GM18508 (cell line): ENCODE results near the gene WIPF3.

Source experiments
- ATAC-seq: cut with Tn5 transposase; IDR thresholded peaks from one replicate; pipeline ENCODE4 v1.9.1; 2021; ENCODE audit warnings: moderate number of reproducible peaks; ENCODE audit not compliant: insufficient read depth, unreplicated experiment

The WIPF3 gene

GRCh38 chr7:29843726-29844125 is 37.4 kb downstream of the WIPF3 start:
- ATAC-seq, result no peak

GRCh38 chr7:29844559-29844958 is 38.3 kb downstream of the WIPF3 start:
- ATAC-seq, result no peak

- no peak for ATAC-seq
These were observed 41.2 kb downstream of the WIPF3 start for GRCh38 chr7:29847496-29847895.

GRCh38 chr7:29847916-29848315 is 41.6 kb downstream of the WIPF3 start:
- no peak for ATAC-seq

DNA sequence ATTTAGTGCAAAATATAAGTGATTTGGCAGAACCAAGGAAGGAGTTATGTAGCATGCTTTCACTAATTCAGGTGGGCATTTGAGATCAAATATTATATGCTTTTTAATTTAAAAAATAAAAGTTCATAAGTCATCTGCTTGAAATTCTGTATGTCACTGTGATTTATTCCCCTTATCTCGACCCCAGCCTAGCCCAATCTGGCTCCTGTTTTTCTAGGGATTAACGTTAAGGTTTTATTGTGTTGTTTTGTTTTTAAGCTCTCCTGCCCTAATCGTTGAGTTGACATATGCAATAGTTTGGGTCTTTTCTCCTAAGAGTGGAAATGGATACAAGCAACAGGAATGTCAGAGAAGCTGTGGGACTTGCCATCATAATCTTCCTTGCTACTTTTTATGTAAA is 42.6 kb downstream of the WIPF3 start:
- ATAC-seq, result no peak

DNA sequence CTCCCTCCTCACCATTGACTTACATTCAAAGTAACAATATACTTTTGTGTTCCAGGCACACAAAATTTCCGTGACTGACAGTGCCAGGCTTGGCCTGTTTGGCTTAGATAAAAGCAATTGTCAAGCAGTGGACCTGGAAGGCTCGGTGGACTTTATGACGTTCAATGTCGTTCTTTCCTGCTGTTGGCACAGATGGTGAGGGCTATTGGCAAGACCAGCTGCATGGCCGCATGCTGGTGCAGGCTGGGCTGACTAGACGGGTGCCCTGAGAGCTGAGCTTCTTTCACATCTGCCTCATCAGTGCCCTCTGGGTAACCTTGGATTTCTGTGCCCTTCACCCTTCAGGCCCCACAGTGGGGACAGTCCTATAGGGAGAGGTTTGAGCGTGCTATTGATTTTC is 45.2 kb downstream of the WIPF3 start:
- ATAC-seq, result no peak

GRCh38 chr7:29852457-29852856 is 46.1 kb downstream of the WIPF3 start:
- ATAC-seq, result no peak

DNA sequence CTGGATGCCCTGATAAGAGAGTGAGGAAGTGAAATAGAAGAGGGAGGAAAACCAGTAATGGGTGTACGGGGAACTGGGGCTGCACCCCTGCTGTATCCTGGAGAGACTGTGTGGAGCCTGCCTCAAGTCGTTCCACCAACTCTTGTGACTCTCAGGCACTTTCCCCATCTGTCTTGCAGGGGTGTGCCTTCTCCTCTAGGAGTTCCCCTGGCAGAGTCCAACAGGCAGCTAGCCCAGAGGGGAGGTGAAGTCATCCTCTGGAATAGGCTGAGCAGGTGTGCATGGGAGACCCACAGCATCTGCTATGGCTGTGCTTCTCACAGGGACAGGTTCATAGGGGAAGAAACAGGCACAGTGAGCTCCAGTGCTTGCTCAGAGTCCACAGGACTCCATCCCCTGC is 46.8 kb downstream of the WIPF3 start:
- ATAC-seq, result no peak

DNA sequence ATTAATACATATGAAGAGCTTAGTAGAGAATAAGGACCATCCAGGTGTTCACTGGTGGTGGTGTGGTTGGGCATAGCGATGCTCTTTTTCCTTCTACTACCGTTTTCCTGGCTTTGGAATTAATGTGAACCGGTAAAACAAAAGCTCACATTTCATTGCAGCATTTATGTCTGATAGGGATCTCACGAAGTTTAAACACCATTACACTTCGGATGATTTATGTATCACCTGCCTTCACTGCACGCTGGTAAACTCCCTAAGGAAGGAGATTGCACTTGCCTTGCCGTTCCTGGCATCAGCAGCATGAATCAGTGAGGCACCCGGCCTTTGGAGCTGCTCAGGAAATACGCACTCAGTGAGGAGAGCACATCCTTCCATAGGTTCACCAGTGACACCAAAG is 47.5 kb downstream of the WIPF3 start:
- ATAC-seq, result no peak

- ATAC-seq, result no peak
These were observed 48.1 kb downstream of the WIPF3 start for GRCh38 chr7:29854257-29854938.

- no peak for ATAC-seq
These were observed 51.3 kb downstream of the WIPF3 start for GRCh38 chr7:29857654-29858053.

DNA sequence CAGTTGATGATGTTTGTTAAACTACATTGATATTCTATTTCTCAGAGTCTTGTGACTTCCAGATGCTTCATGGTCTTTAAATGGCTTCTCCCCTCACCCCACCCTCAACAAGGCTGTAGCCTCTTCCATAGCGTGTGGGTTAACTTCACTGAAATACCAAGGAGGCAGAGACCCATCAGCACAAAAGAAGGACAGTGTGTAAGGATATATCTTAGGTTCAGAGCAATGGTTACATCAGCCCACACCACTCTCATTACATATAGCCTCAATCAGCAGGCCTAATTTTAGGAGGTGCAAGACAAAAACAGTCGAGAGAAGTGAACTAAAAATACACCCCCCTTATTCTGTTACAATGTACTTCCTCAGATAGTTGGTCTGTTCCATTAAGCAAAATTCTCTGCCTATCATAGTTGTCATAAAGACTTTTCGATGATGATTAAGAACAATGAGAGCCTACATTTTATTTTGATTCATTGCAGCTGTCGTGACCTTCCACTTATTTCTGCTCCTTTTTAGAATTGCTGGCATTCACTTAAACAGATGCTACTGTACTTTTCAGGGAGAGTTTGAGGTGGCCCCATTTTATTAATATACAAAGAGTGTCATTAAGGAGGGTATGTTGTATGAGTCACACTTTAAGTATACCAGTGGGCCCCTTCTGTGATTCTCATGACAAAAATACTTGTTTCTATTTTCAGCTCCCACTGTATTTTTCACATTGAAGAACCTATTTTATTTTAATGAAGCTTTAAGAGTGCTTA is 52.1 kb downstream of the WIPF3 start:
- no peak for ATAC-seq

GRCh38 chr7:29859104-29859503 is 52.8 kb downstream of the WIPF3 start:
- no peak for ATAC-seq

DNA sequence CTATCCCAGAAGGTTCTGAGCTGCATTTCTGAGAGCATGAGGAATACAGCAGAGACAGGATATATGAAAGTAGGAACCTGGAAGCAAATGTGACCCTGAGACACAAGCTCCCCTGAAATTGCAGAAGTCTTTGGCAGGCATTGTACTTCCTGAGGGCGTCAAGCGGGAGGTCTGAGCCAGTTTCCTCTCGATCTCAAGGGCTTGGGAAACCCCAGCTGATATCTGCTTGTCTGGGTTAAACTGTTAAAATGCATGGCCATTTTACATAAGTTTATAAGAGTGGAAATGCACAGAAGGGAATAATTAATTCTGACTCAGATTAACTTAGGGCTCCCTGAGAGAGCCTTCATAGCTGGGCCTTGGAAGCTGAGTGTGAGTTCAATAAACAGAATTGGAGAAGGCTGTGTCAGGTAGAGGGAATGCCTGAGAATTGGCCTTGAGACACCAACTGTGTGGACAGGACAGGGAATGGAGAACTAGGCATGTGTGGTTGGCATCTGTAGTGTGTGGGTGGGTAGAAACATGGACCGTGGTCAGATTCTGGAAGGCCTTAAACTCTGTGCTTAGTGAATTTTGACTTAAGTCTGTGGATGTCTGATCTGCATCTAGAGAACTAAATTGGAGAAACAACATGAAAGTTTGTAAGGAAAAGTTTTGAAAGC is 53.3 kb downstream of the WIPF3 start:
- ATAC-seq, result no peak

GRCh38 chr7:29860186-29860585 is 53.9 kb downstream of the WIPF3 start:
- ATAC-seq, result no peak

GRCh38 chr7:29861884-29862283 is 55.6 kb downstream of the WIPF3 start:
- ATAC-seq, result no peak

DNA sequence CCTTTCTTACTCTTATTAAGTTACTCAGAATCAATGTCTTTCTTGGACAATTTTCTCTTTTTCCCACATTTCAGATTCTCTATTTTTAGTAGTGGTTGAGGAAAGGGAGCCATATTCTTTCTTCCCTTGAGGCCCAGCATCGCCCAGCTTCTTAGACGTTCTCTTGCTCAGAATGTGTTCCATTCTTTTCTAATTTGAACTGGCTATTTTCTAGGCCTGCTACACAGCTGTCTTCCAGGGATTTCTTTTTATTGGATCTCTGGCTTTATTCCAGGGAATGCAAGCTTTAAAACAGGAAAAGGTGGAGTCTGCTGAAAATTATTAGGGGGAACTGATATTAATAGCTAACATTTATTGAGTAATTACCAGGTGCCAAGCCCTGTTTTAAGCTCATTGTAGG is 58.3 kb downstream of the WIPF3 start:
- no peak for ATAC-seq

DNA sequence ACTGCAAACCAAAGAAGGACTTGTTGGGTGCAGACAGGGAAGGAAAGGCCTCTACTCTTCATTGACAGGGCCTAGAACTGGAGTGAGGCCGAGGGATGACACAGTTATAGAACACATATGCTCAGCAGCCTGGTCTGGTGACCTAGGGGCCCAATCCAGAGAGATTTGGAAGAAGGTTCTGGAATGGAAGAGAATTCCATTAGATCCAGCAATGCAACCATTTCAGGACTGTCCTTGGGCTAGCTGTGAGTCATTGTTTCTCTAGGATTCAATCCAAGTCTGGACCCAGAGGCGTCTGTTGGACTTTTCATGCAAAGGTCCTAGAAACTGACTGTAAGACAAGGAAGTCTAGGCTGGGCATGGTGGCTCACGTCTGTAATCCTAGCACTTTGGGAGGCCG is 59.2 kb downstream of the WIPF3 start:
- no peak for ATAC-seq

DNA sequence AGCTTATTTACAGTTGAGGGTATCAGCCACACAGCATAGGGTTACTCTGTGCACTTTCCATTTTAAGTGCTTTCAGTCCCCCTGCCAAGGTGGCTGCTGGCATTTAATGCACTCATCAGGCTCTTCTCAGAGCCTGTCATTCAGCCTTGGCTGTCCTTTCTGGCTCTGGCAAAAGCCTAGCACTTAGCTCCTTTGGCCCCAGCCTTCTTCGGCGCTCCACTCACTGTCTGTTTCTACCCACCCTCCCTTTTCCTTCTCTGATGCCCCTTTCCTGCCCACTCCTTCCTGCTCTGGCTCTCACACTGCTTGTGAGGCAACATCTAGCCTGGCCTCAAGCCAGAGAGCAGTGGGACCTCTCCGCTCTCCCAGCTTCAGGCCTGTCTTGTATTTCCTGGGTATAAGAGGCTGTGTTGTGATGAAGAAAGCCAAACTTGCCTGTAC is 60.2 kb downstream of the WIPF3 start:
- no peak for ATAC-seq

- ATAC-seq, result no peak
These were observed 65.6 kb downstream of the WIPF3 start for GRCh38 chr7:29871787-29872398.
